Measurements from ENCODE around the gene RRP1.

DNA sequence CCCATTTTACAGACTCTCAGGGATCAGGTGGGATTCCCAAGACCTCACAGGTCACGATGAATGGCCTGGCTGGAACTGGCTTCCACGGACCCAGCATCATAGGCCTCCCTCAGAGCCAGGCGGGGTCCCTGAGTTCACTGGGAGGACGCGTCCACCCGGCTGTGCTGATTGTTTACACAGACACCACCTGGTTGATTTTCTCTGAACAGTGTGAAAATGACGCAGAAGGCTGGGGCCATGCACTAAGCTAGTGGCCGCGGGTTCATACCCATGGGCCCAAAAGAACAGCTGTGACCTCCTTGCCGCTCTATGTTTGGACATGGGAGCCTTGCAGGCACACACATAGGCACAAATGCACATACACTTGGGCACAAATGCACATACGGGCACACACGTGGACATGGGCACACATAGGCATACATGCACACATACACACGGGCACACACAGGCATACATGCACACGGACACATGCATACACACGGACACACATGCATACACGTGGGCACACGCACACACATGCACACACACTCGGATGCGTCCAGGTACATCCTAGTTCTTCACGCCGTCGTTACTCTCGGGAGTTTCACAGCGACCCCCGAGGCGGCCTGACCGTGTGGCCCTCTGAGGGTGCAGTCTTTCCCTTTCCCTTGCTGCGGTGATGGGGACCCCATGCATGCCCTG lies 36.5 kb upstream of the RRP1 start:
- TF ChIP-seq, protein P1, sequence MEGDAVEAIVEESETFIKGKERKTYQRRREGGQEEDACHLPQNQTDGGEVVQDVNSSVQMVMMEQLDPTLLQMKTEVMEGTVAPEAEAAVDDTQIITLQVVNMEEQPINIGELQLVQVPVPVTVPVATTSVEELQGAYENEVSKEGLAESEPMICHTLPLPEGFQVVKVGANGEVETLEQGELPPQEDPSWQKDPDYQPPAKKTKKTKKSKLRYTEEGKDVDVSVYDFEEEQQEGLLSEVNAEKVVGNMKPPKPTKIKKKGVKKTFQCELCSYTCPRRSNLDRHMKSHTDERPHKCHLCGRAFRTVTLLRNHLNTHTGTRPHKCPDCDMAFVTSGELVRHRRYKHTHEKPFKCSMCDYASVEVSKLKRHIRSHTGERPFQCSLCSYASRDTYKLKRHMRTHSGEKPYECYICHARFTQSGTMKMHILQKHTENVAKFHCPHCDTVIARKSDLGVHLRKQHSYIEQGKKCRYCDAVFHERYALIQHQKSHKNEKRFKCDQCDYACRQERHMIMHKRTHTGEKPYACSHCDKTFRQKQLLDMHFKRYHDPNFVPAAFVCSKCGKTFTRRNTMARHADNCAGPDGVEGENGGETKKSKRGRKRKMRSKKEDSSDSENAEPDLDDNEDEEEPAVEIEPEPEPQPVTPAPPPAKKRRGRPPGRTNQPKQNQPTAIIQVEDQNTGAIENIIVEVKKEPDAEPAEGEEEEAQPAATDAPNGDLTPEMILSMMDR (IDR thresholded peaks at IDR 0.05): no peak
- no peak for TF ChIP-seq GABPA (IDR thresholded peaks at IDR 0.05; ENCODE audit: low read depth)
- TF ChIP-seq, protein P2, sequence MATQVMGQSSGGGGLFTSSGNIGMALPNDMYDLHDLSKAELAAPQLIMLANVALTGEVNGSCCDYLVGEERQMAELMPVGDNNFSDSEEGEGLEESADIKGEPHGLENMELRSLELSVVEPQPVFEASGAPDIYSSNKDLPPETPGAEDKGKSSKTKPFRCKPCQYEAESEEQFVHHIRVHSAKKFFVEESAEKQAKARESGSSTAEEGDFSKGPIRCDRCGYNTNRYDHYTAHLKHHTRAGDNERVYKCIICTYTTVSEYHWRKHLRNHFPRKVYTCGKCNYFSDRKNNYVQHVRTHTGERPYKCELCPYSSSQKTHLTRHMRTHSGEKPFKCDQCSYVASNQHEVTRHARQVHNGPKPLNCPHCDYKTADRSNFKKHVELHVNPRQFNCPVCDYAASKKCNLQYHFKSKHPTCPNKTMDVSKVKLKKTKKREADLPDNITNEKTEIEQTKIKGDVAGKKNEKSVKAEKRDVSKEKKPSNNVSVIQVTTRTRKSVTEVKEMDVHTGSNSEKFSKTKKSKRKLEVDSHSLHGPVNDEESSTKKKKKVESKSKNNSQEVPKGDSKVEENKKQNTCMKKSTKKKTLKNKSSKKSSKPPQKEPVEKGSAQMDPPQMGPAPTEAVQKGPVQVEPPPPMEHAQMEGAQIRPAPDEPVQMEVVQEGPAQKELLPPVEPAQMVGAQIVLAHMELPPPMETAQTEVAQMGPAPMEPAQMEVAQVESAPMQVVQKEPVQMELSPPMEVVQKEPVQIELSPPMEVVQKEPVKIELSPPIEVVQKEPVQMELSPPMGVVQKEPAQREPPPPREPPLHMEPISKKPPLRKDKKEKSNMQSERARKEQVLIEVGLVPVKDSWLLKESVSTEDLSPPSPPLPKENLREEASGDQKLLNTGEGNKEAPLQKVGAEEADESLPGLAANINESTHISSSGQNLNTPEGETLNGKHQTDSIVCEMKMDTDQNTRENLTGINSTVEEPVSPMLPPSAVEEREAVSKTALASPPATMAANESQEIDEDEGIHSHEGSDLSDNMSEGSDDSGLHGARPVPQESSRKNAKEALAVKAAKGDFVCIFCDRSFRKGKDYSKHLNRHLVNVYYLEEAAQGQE (IDR thresholded peaks at IDR 0.05; ENCODE audit: low read depth, low read length): no peak
